Liver (tissue), 9 donors: ENCODE results near the gene CXorf38. TPM values are rescaled to one million over a fixed set of nuclear protein-coding genes. Genes with fewer than 3 reads are reported as not detected.

ENCODE experiments used
- DNase-seq: peaks from one replicate; pipeline ENCODE4 v3.0.0-alpha.2; 2017; ENCODE audit warnings: low spot score
- H3K27ac ChIP-seq, 2 donors: one replicate each; pipeline ENCODE4 v1.7.0; 2013; ENCODE audit warnings: inconsistent platforms in 2 of 2, low read length in 2 of 2, control low read depth in 1 of 2, low read depth in 1 of 2, mild to moderate bottlenecking in 1 of 2
- H3K27me3 ChIP-seq, 4 donors: one replicate each; pipeline versions ENCODE4 v1.6.1 to v1.7.0; 2013; ENCODE audit warnings: low read length in 3 of 4, inconsistent platforms in 1 of 4, mild to moderate bottlenecking in 1 of 4, moderate library complexity in 1 of 4; ENCODE audit not compliant: control insufficient read depth in 4 of 4, insufficient read depth in 4 of 4
- H3K36me3 ChIP-seq, 4 donors: one replicate each; pipeline versions ENCODE4 v1.6.1 to v1.7.0; 2013; ENCODE audit warnings: low read length in 3 of 4, mild to moderate bottlenecking in 3 of 4, low read depth in 1 of 4, moderate library complexity in 1 of 4; ENCODE audit not compliant: control insufficient read depth in 4 of 4, insufficient read depth in 3 of 4
- H3K4me1 ChIP-seq, 4 donors: one replicate each; pipeline versions ENCODE4 v1.6.1 to v1.7.0; 2013; ENCODE audit warnings: low read length in 3 of 4, mild to moderate bottlenecking in 3 of 4, moderate library complexity in 1 of 4; ENCODE audit not compliant: control insufficient read depth in 4 of 4, insufficient read depth in 4 of 4
- H3K4me3 ChIP-seq, 3 donors: one replicate each; pipeline versions ENCODE4 v1.6.1 to v1.7.0; 2013; ENCODE audit warnings: low read length in 3 of 3, control low read depth in 1 of 3, low read depth in 1 of 3, mild to moderate bottlenecking in 1 of 3
- H3K9ac ChIP-seq, 2 donors: one replicate each; pipeline ENCODE4 v1.7.0; 2013; ENCODE audit warnings: low read length in 2 of 2, mild to moderate bottlenecking in 2 of 2, moderate library complexity in 2 of 2, control low read depth in 1 of 2, low read depth in 1 of 2
- H3K9me3 ChIP-seq, 4 donors: one replicate each; pipeline versions ENCODE4 v1.6.1 to v1.7.0; 2013; ENCODE audit warnings: low read length in 3 of 4; ENCODE audit not compliant: control insufficient read depth in 4 of 4
- ATF3 ChIP-seq: IDR thresholded peaks from 2 replicates; pipeline ENCODE4 v1.6.1; 2016; ENCODE audit warnings: antibody characterized with exemption
- CTCF ChIP-seq: fragments of 150-350 bp; IDR thresholded peaks from 2 replicates; pipeline ENCODE4 v1.5.1; 2017; ENCODE audit warnings: improper control_type of control experiment, low read depth, low read length; ENCODE audit not compliant: missing input control
- EGR1 ChIP-seq, 2 donors: IDR thresholded peaks; 2 replicates each; pipeline ENCODE4 v1.6.1; 2016 to 2018; ENCODE audit warnings: antibody characterized with exemption in 2 of 2, low read depth in 2 of 2
- FOXA2 ChIP-seq: IDR thresholded peaks from 2 replicates; pipeline ENCODE4 v1.6.1; 2016; ENCODE audit warnings: antibody characterized with exemption
- GABPA ChIP-seq, 2 donors: IDR thresholded peaks in 1 of 2; conservative IDR thresholded peaks in 1 of 2; 2 replicates each; pipeline ENCODE4 v1.6.1; 2016; ENCODE audit warnings: antibody characterized with exemption in 2 of 2, mild to moderate bottlenecking in 1 of 2, moderate library complexity in 1 of 2
- HNF4A ChIP-seq, 2 donors: conservative IDR thresholded peaks; 2 replicates each; pipeline ENCODE4 v1.6.1; 2016; ENCODE audit warnings: antibody characterized with exemption in 2 of 2, mild to moderate bottlenecking in 2 of 2
- HNF4G ChIP-seq: IDR thresholded peaks from 2 replicates; pipeline ENCODE4 v1.6.1; 2016; ENCODE audit warnings: antibody characterized with exemption
- JUND ChIP-seq, 2 donors: IDR thresholded peaks; 2 replicates each; pipeline ENCODE4 v1.6.1; 2016; ENCODE audit warnings: antibody characterized with exemption in 2 of 2
- NR2F2 ChIP-seq: IDR thresholded peaks from 2 replicates; pipeline ENCODE4 v1.6.1; 2016; ENCODE audit warnings: antibody characterized with exemption
- RAD21 ChIP-seq, 2 donors: IDR thresholded peaks; 2 replicates each; pipeline ENCODE4 v1.6.1; 2016; ENCODE audit warnings: antibody characterized with exemption in 2 of 2, mild to moderate bottlenecking in 2 of 2
- REST ChIP-seq: IDR thresholded peaks from 2 replicates; pipeline ENCODE4 v1.6.1; 2016; ENCODE audit warnings: antibody characterized with exemption, mild to moderate bottlenecking
- RXRA ChIP-seq, 2 donors: IDR thresholded peaks; 2 replicates each; pipeline ENCODE4 v1.6.1; 2017 to 2018; ENCODE audit warnings: antibody characterized with exemption in 2 of 2, mild to moderate bottlenecking in 1 of 2
- YY1 ChIP-seq: IDR thresholded peaks from 2 replicates; pipeline ENCODE4 v1.6.1; 2016; ENCODE audit warnings: antibody characterized with exemption, mild to moderate bottlenecking
- ZBTB33 ChIP-seq: IDR thresholded peaks from 2 replicates; pipeline ENCODE4 v1.6.1; 2016; ENCODE audit warnings: antibody characterized with exemption
- WGBS: extraction: QIAGEN DNeasy Blood & Tissue Kit; methylation state at CpG from one replicate; pipeline ENCODE4 v1.1.7; 2013; 5-methylcytosine and 5-hydroxymethylcytosine counted together
- polyA plus RNA-seq, 2 donors: library from polyadenylated mRNA; stranded (reverse) in 1 of 2; unstranded in 1 of 2; fragments of 200-250 nt in 1 of 2; fragments of >200 nt in 1 of 2; fragmentation: Nextera tagmentation in 1 of 2; extraction: Ambion mirVana in 1 of 2; gene quantifications; one replicate each; pipeline versions ENCODE4 v1.2.1 to v1.2.3, GENCODE V29; 2013 to 2015
- total RNA-seq, 2 donors: library from RNA; depleted of rRNA; stranded (reverse); fragments of >200 nt; gene quantifications; one replicate each; pipeline ENCODE4 v1.2.3, GENCODE V29; 2014
- donor health status: healthy.
- donor health status: healthy.
- donor health status: healthy.
- donor health status: healthy.
- donor health status: healthy.

Gene CXorf38
- total and polyA plus RNA-seq, 4 donors, result 3.7 to 8.3 (median 5.7) TPM

GRCh38 chrX:40663078-40663740 lies 15.8 kb upstream of the CXorf38 start:
- Histone ChIP-seq H3K27me3 (no peaks in the 10 kb centered on the region), H3K9ac (no peak overlapping the region), H3K9me3 (no peaks in the 10 kb centered on the region), H3K4me3 (no peak overlapping the region), H3K36me3 (peaks cover 2 to 31% (median 16%) of the 10 kb centered on the region in 4 donors), H3K27ac (peak overlapping the region in 1 of 2 donors; percentile 42), H3K4me1 (peaks cover 0 to 8% (median 4%) of the 10 kb centered on the region in 4 donors)
- no peak for TF ChIP-seq NR2F2
- TF ChIP-seq RAD21 (IDR thresholded peaks at IDR 0.05), result no peak
- TF ChIP-seq YY1, result no peak
- TF ChIP-seq RXRA (IDR thresholded peaks at IDR 0.05), result no peak
- no peak for TF ChIP-seq JUND (IDR thresholded peaks at IDR 0.05)
- no peak for TF ChIP-seq HNF4G
- no peak for TF ChIP-seq FOXA2
- TF ChIP-seq CTCF, result no peak
- no peak for TF ChIP-seq EGR1 (IDR thresholded peaks at IDR 0.05; ENCODE audit: low read depth in 2 of 2)
- WGBS, result 82% methylated on average over 3 of the region's 3 CpGs
- DNase-seq, result no peak

GRCh38 chrX:40661489-40661888 lies 14.1 kb upstream of the CXorf38 start:
- Histone ChIP-seq H3K4me1 (peaks cover 0 to 8% (median 4%) of the 10 kb centered on the region in 4 donors), H3K9me3 (no peaks in the 10 kb centered on the region), H3K27me3 (no peaks in the 10 kb centered on the region), H3K9ac (no peak overlapping the region), H3K27ac (no peak overlapping the region), H3K4me3 (no peak overlapping the region), H3K36me3 (peaks cover 2 to 36% (median 17%) of the 10 kb centered on the region in 4 donors)
- DNase-seq, result no peak
- 92% methylated on average over 2 of the region's 2 CpGs for WGBS
- TF ChIP-seq YY1 (no peak), EGR1 (IDR thresholded peaks at IDR 0.05; ENCODE audit: low read depth in 2 of 2) (no peak), RAD21 (IDR thresholded peaks at IDR 0.05) (no peak), FOXA2 (no peak), RXRA (IDR thresholded peaks at IDR 0.05) (no peak), ATF3 (no peak)

GRCh38 chrX:40660381-40660780 lies 13.0 kb upstream of the CXorf38 start:
- Histone ChIP-seq H3K9ac (no peak overlapping the region), H3K4me3 (no peak overlapping the region), H3K9me3 (no peaks in the 10 kb centered on the region), H3K27ac (no peak overlapping the region), H3K27me3 (no peaks in the 10 kb centered on the region), H3K4me1 (peaks cover 0 to 8% (median 4%) of the 10 kb centered on the region in 4 donors), H3K36me3 (peaks cover 0 to 30% (median 14%) of the 10 kb centered on the region in 4 donors)
- DNase-seq, result no peak
- WGBS, result 87% methylated on average over 5 of the region's 5 CpGs
- TF ChIP-seq NR2F2 (no peak), GABPA (IDR thresholded peaks at IDR 0.05 in 1 of 2, conservative IDR thresholded peaks at IDR 0.05 in 1 of 2) (no peak), REST (no peak), ATF3 (no peak), RXRA (IDR thresholded peaks at IDR 0.05) (no peak), CTCF (no peak), HNF4G (no peak), EGR1 (IDR thresholded peaks at IDR 0.05; ENCODE audit: low read depth in 2 of 2) (no peak), RAD21 (IDR thresholded peaks at IDR 0.05) (no peak), FOXA2 (no peak), ZBTB33 (no peak), HNF4A (conservative IDR thresholded peaks at IDR 0.05) (no peak)
